GM21737 (cell line): ENCODE results near the gene ATP11A.
"Not testable (repeated sequence)": the region's sequence is repeated elsewhere in the genome, so short reads cannot be mapped to it uniquely, and the experiment has no call there.

Experiments used
- ATAC-seq: cut with Tn5 transposase; IDR thresholded peaks from one replicate; pipeline ENCODE4 v1.9.1; 2021; ENCODE audit warnings: mild to moderate bottlenecking, moderate library complexity; ENCODE audit not compliant: unreplicated experiment

ATP11A gene

GRCh38 chr13:112850273-112850672 is 160.4 kb downstream of the ATP11A start:
- ATAC-seq = no peak

GRCh38 chr13:112851107-112852038 is 161.5 kb downstream of the ATP11A start:
- ATAC-seq = no peak

GRCh38 chr13:112852392-112852791 is 162.6 kb downstream of the ATP11A start:
- no peak for ATAC-seq

- no peak for ATAC-seq
These were observed 163.0 kb downstream of the ATP11A start for GRCh38 chr13:112852808-112853207.

GRCh38 chr13:112854321-112854720 is 164.5 kb downstream of the ATP11A start:
- ATAC-seq = no peak

- ATAC-seq = no peak
These were observed 166.0 kb downstream of the ATP11A start for GRCh38 chr13:112855859-112856258.

GRCh38 chr13:112857914-112858490 is 168.2 kb downstream of the ATP11A start:
- no peak for ATAC-seq

- no peak for ATAC-seq
These were observed 169.4 kb downstream of the ATP11A start for GRCh38 chr13:112859128-112859816.

- peak; percentile 81 for ATAC-seq
These were observed 170.0 kb downstream of the ATP11A start for GRCh38 chr13:112859817-112860190.

- no peak for ATAC-seq
These were observed 172.2 kb downstream of the ATP11A start for GRCh38 chr13:112861876-112862615.

- not testable (repeated sequence) for ATAC-seq
These were observed 173.5 kb downstream of the ATP11A start for GRCh38 chr13:112863356-112863755.

- not testable (repeated sequence) for ATAC-seq
These were observed 175.6 kb downstream of the ATP11A start for GRCh38 chr13:112865478-112865877.

- ATAC-seq = no peak
These were observed 177.5 kb downstream of the ATP11A start for GRCh38 chr13:112867301-112867711.

GRCh38 chr13:112868308-112868707 is 178.5 kb downstream of the ATP11A start:
- no peak for ATAC-seq

- ATAC-seq = no peak
These were observed 179.6 kb downstream of the ATP11A start for GRCh38 chr13:112869202-112870050.

- ATAC-seq = no peak
These were observed 180.2 kb downstream of the ATP11A start for GRCh38 chr13:112870051-112870331.

- ATAC-seq = no peak
These were observed 181.0 kb downstream of the ATP11A start for GRCh38 chr13:112870737-112871287.

GRCh38 chr13:112871742-112872141 is 181.9 kb downstream of the ATP11A start:
- ATAC-seq = no peak

- ATAC-seq = peak; percentile 36
These were observed 183.1 kb downstream of the ATP11A start for GRCh38 chr13:112872657-112873631.
